K562 (cell line): ENCODE data around the gene ACCSL. TPM values are rescaled to one million over a fixed set of nuclear protein-coding genes. Genes with fewer than 3 reads are reported as not detected.

Experiments
- BCL6 ChIP-seq: fragments of 250-450 bp; sonication (Bioruptor Pico); IDR thresholded peaks from 2 replicates; pipeline ENCODE4 v1.4.0; 2020
- ELF1 ChIP-seq: fragments of 200-800 bp; sonication (Bioruptor generic); IDR thresholded peaks from 2 replicates; pipeline ENCODE4 v1.6.1; 2016; ENCODE audit warnings: missing genetic modification characterization, missing compliant biosample characterization
- GABPB1 ChIP-seq: sonication (generic); formaldehyde crosslinking; IDR thresholded peaks from 2 replicates; pipeline ENCODE4 v1.8.0; 2022; ENCODE audit warnings: mild to moderate bottlenecking, missing genetic modification reagents
- HDAC8 ChIP-seq: fragments of 450-650 bp; IDR thresholded peaks from 2 replicates; pipeline ENCODE4 v1.6.1; 2016; ENCODE audit warnings: mild to moderate bottlenecking, missing genetic modification characterization, moderate library complexity, missing compliant biosample characterization
- ILF3 ChIP-seq: fragments of 450-650 bp; IDR thresholded peaks from 2 replicates; pipeline ENCODE4 v1.6.1; 2018; ENCODE audit warnings: antibody characterized with exemption, mild to moderate bottlenecking, moderate library complexity, borderline replicate concordance
- KLF10 ChIP-seq: fragments of 250-450 bp; sonication (Bioruptor Pico); IDR thresholded peaks from 2 replicates; pipeline ENCODE4 v1.6.1; 2021; ENCODE audit warnings: matching md5 sums
- MBD2 ChIP-seq: sonication (generic); IDR thresholded peaks from 2 replicates; pipeline ENCODE4 v1.6.1; 2016; ENCODE audit warnings: low read depth, borderline replicate concordance
- PHTF2 ChIP-seq: fragments of 250-450 bp; sonication (Bioruptor Pico); IDR thresholded peaks from 2 replicates; pipeline ENCODE4 v1.5.0; 2021; ENCODE audit warnings: mild to moderate bottlenecking
- RAD21 ChIP-seq, 2 experiments: fragments of 250-450 bp in 1 of 2; fragments of 450-650 bp in 1 of 2; sonication (Bioruptor Pico) in 1 of 2; formaldehyde crosslinking in 1 of 2; IDR thresholded peaks in 1 of 2; conservative IDR thresholded peaks in 1 of 2; 2 replicates each; pipeline versions ENCODE4 v1.4.0 to v1.8.0; 2020 to 2022; ENCODE audit warnings: mild to moderate bottlenecking in 2 of 2, moderate library complexity in 1 of 2
- SMARCC2 ChIP-seq: fragments of 450-650 bp; IDR thresholded peaks from 2 replicates; pipeline ENCODE4 v1.6.1; 2017; ENCODE audit warnings: antibody characterized with exemption, moderate library complexity, mild to moderate bottlenecking, low read depth
- STAT5B ChIP-seq: fragments of 250-450 bp; sonication (Bioruptor Pico); IDR thresholded peaks from 2 replicates; pipeline ENCODE4 v1.8.0; 2021; ENCODE audit warnings: mild to moderate bottlenecking, inconsistent platforms
- ZKSCAN3 ChIP-seq: fragments of 250-450 bp; sonication (Bioruptor Pico); IDR thresholded peaks from 2 replicates; pipeline ENCODE4 v1.4.0; 2020
- ZNF121 ChIP-seq: sonication (generic); formaldehyde crosslinking; conservative IDR thresholded peaks from 2 replicates; pipeline ENCODE4 v1.8.0; 2022; ENCODE audit warnings: missing genetic modification reagents
- ZNF707 ChIP-seq: fragments of 250-450 bp; sonication (Bioruptor Pico); conservative IDR thresholded peaks from 2 replicates; pipeline ENCODE4 v1.8.0; 2022; ENCODE audit warnings: inconsistent platforms, mild to moderate bottlenecking, moderate library complexity
- polyA plus RNA-seq, 8 experiments: library from polyadenylated mRNA; depleted of rRNA in 4 of 8; stranded (reverse) in 5 of 8; unstranded in 3 of 8; fragments of >200 nt; fragmentation: Nextera tagmentation in 2 of 8; fragmentation: Illumina TruSeq in 1 of 8; extraction: Ambion mirVana in 2 of 8; extraction: Trizol in 1 of 8; gene quantifications; 2 replicates each; pipeline versions ENCODE4 v1.2.1 to v1.2.3, GENCODE V29; 2011 to 2014; ENCODE audit warnings: inconsistent platforms in 1 of 8, missing spikeins in 1 of 8
- total RNA-seq, 7 experiments: library from RNA; depleted of rRNA in 6 of 7; stranded (reverse); fragments of >200 nt in 6 of 7; fragmentation: Illumina TruSeq in 2 of 7; extraction: Trizol in 2 of 7; gene quantifications; 2 replicates each; pipeline versions ENCODE4 v1.2.1 to v1.2.3, GENCODE V29; 2011 to 2021; ENCODE audit warnings: low replicate concordance in 1 of 7
- TF ChIP-seq, protein P1 (sequence below): sonication (generic); formaldehyde crosslinking; IDR thresholded peaks from 2 replicates; pipeline ENCODE4 v1.5.0; 2020; ENCODE audit warnings: missing genetic modification reagents
- TF ChIP-seq, protein P2 (sequence below): fragments of 250-450 bp; sonication (Bioruptor Pico); IDR thresholded peaks from 2 replicates; pipeline ENCODE4 v1.6.1; 2021; ENCODE audit warnings: mild to moderate bottlenecking
- TF ChIP-seq, protein P3 (sequence below), 2 experiments: fragments of 450-650 bp; formaldehyde crosslinking in 1 of 2; IDR thresholded peaks; 2 replicates each; pipeline versions ENCODE4 v1.4.0 to v1.6.1; 2014 to 2020; ENCODE audit warnings: mild to moderate bottlenecking in 2 of 2, borderline replicate concordance in 1 of 2, low read depth in 1 of 2
- TF ChIP-seq, protein P4 (sequence below), 2 experiments: fragments of 200-800 bp in 1 of 2; sonication (Bioruptor generic) in 1 of 2; sonication (generic) in 1 of 2; formaldehyde crosslinking in 1 of 2; IDR thresholded peaks in 1 of 2; conservative IDR thresholded peaks in 1 of 2; 2 replicates each; pipeline versions ENCODE4 v1.5.0 to v1.6.1; 2016 to 2020; ENCODE audit warnings: missing compliant biosample characterization in 1 of 2, missing genetic modification characterization in 1 of 2, missing genetic modification reagents in 1 of 2

The ACCSL gene
- total and polyA plus RNA-seq, 9 of the 15 experiments (the other 6 are each of a cell fraction or from before 2014, with no cell fraction given) = not detected

DNA sequence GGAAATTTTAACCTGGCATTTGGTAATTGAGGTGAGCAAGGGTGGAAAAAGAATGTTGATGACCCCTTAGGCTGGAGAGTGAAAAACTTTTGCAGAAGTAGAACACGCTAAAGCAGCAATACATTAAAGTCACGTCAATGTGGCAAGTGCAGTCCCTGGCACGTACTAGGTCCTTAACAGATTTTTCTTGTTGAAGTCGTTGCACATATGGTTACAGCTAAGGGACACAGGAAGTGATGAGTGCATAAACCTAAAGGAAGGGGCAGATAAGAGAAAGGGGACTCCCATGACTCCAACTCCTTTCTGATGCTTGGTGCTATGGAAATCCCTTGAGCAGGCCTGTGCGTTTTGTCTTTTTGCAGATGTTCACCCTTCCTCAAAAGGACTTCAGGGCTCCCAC, 19.5 kb downstream of the ACCSL start (continued):
- TF ChIP-seq ELF1 (tag) (no peak), SMARCC2 (no peak), PHTF2 (CRISPR knock-in tag) (no peak), ILF3 (0 out of 2 replicates have a peak, but pooled peaks have one; percentile 20), RAD21 (CRISPR knock-in tag; conservative IDR thresholded peaks at IDR 0.05 in 1 of 2, IDR thresholded peaks at IDR 0.05 in 1 of 2) (no peak), MBD2 (no peak), KLF10 (CRISPR knock-in tag) (no peak), GABPB1 (CRISPR knock-in tag) (0 out of 2 replicates have a peak, but pooled peaks have one; percentile 29), HDAC8 (tag) (no peak), ZNF121 (CRISPR knock-in tag) (no peak), STAT5B (no peak), ZKSCAN3 (CRISPR knock-in tag) (no peak), ZNF707 (CRISPR knock-in tag) (no peak), BCL6 (CRISPR knock-in tag) (no peak)
- TF ChIP-seq, protein P1, sequence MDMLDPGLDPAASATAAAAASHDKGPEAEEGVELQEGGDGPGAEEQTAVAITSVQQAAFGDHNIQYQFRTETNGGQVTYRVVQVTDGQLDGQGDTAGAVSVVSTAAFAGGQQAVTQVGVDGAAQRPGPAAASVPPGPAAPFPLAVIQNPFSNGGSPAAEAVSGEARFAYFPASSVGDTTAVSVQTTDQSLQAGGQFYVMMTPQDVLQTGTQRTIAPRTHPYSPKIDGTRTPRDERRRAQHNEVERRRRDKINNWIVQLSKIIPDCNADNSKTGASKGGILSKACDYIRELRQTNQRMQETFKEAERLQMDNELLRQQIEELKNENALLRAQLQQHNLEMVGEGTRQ (CRISPR knock-in tag) = no peak
- TF ChIP-seq, protein P2, sequence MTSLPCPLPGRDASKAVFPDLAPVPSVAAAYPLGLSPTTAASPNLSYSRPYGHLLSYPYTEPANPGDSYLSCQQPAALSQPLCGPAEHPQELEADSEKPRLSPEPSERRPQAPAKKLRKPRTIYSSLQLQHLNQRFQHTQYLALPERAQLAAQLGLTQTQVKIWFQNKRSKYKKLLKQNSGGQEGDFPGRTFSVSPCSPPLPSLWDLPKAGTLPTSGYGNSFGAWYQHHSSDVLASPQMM = no peak
- TF ChIP-seq, protein P3, sequence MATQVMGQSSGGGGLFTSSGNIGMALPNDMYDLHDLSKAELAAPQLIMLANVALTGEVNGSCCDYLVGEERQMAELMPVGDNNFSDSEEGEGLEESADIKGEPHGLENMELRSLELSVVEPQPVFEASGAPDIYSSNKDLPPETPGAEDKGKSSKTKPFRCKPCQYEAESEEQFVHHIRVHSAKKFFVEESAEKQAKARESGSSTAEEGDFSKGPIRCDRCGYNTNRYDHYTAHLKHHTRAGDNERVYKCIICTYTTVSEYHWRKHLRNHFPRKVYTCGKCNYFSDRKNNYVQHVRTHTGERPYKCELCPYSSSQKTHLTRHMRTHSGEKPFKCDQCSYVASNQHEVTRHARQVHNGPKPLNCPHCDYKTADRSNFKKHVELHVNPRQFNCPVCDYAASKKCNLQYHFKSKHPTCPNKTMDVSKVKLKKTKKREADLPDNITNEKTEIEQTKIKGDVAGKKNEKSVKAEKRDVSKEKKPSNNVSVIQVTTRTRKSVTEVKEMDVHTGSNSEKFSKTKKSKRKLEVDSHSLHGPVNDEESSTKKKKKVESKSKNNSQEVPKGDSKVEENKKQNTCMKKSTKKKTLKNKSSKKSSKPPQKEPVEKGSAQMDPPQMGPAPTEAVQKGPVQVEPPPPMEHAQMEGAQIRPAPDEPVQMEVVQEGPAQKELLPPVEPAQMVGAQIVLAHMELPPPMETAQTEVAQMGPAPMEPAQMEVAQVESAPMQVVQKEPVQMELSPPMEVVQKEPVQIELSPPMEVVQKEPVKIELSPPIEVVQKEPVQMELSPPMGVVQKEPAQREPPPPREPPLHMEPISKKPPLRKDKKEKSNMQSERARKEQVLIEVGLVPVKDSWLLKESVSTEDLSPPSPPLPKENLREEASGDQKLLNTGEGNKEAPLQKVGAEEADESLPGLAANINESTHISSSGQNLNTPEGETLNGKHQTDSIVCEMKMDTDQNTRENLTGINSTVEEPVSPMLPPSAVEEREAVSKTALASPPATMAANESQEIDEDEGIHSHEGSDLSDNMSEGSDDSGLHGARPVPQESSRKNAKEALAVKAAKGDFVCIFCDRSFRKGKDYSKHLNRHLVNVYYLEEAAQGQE (IDR thresholded peaks at IDR 0.05; ENCODE audit: borderline replicate concordance) = no peak
- TF ChIP-seq, protein P3 (CRISPR knock-in tag; IDR thresholded peaks at IDR 0.05; ENCODE audit: low read depth) = no peak
- TF ChIP-seq, protein P4, sequence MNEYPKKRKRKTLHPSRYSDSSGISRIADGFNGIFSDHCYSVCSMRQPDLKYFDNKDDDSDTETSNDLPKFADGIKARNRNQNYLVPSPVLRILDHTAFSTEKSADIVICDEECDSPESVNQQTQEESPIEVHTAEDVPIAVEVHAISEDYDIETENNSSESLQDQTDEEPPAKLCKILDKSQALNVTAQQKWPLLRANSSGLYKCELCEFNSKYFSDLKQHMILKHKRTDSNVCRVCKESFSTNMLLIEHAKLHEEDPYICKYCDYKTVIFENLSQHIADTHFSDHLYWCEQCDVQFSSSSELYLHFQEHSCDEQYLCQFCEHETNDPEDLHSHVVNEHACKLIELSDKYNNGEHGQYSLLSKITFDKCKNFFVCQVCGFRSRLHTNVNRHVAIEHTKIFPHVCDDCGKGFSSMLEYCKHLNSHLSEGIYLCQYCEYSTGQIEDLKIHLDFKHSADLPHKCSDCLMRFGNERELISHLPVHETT (CRISPR knock-in tag; conservative IDR thresholded peaks at IDR 0.05 in 1 of 2, IDR thresholded peaks at IDR 0.05 in 1 of 2) = no peak
